ENCODE results near the gene FAM107A.

DNA sequence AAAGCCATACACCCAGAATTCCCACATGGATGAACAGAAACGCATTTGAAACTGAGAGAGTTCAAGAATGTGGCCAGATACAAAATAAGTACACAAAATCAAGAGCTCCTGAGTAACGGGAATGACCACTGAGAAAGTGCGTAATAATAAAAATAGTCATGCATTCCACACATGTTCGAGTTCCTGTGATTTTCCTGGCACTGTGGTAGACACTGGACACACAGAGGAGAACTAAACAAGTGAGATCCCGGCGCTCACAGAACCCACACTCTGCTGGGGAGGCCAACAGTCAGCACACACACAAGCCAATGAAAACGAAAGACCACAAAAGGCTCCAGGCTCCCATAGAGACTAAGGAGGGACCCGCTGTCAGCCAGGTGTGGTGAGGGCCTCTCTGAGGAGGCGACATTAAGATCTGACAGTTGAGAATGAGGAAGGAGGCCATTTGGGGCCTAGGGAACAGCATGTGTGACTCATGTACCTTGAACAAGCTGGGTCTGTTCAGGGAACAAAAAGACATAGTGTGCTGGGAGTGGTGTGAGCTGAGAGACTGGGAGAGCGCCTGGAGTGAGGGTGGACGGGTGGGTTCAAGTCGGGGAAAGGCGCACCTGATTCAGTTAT lies 5.1 kb downstream of the FAM107A start:
- TF ChIP-seq, protein P1, sequence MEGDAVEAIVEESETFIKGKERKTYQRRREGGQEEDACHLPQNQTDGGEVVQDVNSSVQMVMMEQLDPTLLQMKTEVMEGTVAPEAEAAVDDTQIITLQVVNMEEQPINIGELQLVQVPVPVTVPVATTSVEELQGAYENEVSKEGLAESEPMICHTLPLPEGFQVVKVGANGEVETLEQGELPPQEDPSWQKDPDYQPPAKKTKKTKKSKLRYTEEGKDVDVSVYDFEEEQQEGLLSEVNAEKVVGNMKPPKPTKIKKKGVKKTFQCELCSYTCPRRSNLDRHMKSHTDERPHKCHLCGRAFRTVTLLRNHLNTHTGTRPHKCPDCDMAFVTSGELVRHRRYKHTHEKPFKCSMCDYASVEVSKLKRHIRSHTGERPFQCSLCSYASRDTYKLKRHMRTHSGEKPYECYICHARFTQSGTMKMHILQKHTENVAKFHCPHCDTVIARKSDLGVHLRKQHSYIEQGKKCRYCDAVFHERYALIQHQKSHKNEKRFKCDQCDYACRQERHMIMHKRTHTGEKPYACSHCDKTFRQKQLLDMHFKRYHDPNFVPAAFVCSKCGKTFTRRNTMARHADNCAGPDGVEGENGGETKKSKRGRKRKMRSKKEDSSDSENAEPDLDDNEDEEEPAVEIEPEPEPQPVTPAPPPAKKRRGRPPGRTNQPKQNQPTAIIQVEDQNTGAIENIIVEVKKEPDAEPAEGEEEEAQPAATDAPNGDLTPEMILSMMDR (conservative IDR thresholded peaks at IDR 0.05; ENCODE audit: low read depth, low read length): no peak
- TF ChIP-seq EZH2 (IDR thresholded peaks at IDR 0.05; ENCODE audit: borderline replicate concordance, low read depth, low read length, poor library complexity, severe bottlenecking): no peak

Data from A673 (cell line).